ENCODE measurements around the gene AKR1D1.
"Not testable (repeated sequence)": the region's sequence is repeated elsewhere in the genome, so short reads cannot be mapped to it uniquely, and the experiment has no call there.

The AKR1D1 gene

GRCh38 chr7:138076196-138076595 is at the start of gene AKR1D1:
Gene AKR1D1 (plus strand): TSS chr7:138076459. CDS start chr7:138076519, 60 bp downstream.
- DNase-seq: no peak

GRCh38 chr7:138027100-138027499 is 49.2 kb upstream of the AKR1D1 start:
- DNase-seq: no peak

DNA sequence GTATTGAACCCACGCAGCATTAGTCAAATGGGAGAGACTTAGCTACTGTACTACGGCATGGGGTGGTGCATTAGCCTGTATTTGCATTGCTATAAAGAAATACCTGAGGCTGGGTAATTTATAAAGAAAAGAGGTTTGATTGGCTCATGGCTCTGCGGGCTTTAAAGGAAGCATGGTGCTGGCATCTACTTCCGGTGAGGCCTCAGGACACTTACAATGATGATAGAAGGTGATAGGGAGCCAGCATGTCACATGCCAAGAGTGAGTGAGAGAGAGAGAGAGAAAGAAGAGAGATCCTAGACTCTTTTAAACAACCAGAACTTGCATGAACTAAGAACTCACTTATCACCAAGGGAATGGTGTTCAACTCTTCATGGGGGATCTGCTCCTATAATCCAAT is 47.1 kb upstream of the AKR1D1 start:
- DNase-seq: no peak

DNA sequence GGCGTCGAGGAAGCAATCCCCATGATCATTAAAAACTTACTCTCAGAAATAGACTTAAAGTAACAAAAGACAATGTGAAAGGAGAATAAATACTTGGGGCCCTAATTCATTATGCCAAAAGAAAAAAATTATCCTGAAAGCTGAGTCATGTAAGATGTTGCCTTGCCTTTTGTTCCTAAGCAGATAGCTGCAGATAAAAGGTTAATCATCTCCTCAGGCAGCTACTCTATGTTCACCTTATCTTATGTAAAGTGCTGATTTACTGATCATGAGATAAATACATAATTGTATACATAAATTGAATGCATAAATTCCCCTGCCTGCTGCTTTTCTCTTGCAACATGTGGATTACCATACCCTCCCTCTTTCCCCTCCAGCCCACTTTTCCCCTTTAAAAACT is 46.3 kb upstream of the AKR1D1 start:
- no peak for DNase-seq

DNA sequence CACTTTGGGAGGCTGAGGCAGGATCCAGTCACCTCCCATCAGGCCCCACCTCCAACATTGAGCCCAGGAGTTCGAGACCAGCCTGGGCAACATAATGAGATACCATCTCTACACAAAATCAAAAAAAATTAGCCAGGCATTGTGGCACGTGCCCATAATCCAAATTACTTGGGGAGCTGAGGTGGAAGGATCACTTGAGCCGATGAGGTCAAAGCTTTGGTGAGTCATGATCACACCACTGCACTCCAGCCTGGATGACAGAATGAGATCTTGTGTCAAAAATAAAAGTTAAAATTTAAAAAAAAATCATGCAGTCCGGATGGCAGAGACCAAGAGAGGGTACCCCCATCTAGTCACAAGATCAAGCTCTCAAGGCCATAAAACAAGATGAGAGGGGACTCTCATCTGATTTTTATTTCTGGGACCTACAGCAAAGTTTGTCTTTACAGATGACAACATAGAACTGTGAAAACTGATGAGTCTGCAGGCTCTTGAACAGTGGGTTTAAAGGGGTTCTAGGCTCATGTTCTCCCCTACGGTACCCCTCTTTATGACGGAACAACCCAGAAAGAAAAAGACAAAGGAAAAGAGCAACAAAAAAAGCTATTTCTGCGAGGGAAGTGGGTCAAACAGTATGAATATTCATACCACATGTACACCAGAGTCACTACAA is 45.4 kb upstream of the AKR1D1 start:
- no peak for DNase-seq

GRCh38 chr7:138032186-138032585 is 44.1 kb upstream of the AKR1D1 start:
- DNase-seq: no peak

- DNase-seq: no peak
These were observed 43.5 kb upstream of the AKR1D1 start for GRCh38 chr7:138032770-138033169.

- DNase-seq: no peak
These were observed 43.0 kb upstream of the AKR1D1 start for GRCh38 chr7:138033241-138033640.

DNA sequence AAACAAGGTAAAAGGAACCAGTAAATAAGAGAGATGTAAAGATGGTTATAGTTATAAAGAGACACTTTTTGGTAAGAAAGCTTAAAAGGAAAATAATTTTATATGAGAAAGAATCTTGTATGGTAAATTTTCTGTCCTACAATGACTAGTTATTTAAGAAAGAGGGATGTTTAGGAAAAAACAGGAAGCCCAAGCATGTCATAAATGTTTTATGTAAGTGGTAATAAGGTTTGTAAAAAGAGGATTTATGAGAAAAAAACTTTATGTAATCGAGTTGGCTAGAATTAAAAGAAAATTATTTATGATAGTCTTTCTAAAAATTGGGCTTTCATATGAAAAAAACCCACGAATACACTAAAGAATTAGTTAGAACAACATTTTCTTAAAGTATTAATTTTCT is 40.1 kb upstream of the AKR1D1 start:
- DNase-seq: no peak

DNA sequence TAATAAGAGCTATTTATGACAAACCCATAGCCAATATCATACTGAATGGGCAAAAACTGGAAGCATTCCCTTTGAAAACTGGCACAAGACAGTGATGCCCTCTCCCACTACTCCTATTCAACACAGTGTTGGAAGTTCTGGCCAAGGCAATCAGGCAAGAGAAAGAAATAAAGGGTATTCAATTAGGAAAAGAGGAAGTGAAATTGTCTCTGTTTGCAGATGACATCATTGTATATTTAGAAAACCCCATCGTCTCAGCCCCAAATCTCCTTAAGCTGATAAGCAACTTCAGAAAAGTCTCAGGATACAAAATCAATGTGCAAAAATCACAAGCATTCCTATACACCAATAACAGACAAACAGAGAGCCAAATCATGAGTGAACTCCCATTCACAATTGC is 36.2 kb upstream of the AKR1D1 start:
- not testable (repeated sequence) for DNase-seq

GRCh38 chr7:138044897-138045296 is 31.4 kb upstream of the AKR1D1 start:
- no peak for DNase-seq

DNA sequence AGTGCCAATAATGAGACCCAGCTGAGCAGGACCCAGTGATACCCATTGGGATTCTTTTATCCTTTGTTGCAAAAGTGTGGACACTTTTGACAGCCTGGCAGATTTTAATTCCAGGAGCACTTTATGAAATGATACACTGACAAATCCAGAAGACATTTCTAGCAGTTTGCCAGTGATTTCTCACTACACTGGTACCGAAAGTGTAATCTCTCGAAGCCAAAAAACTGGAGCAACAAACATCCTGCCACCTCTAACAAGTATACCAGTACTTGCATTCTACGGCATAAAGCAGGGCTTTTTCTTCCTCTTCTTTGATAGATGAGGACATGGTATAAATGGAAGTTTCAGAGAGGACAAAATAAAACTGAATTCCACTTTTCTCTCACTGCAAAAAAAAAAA is 28.4 kb upstream of the AKR1D1 start:
- no peak for DNase-seq

DNA sequence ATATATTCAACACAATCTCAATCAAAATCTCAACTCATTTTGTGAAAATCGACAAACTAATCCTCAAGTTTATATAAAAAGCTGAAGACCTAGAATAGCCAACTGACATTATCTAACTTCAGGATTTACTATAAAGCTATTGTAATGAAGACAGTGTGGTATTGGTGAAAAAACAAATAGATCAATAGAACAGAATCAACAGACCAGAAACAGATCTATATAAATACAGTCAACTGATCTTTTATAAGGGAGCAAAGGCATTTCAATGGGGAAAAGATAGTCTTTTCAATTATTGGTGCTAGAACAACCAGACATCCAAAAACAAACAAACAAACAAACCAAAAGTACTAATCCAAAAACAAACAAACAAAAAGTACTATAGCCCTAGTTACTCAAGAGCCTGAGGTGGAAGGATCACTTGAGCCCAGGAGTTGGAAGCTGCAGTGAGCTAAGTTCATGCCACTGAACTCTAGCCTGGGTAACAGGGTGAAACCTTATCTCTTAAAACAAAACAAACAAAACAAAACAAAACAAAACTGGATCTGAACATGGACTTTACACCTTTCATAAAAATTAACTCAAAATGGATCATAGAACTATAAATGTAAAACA is 26.6 kb upstream of the AKR1D1 start:
- no peak for DNase-seq

DNA sequence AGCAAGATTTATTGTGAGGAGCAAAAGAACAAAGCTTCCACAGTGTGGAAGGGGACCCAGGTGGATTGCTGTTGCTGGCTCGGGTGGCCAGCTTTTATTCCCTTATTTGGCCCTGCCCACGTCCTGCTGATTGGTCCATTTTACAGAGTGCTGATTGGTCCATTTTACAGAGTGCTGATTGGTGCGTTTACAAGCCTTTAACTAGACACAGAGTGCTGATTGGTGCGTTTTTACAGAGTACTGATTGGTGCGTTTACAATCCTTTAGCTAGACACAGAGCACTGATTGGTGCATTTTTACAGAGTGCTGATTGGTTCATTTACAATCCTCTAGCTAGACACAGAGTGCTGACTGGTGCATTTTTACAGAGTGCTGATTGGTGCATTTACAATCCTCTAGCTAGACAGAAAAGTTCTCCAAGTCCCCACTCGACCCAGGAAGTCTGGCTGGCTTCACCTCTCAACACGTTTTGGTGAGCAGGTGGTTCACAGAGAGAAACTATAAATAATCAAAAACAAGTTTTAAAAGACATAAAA is 24.5 kb upstream of the AKR1D1 start:
- DNase-seq: not testable (repeated sequence)

GRCh38 chr7:138052696-138053095 is 23.6 kb upstream of the AKR1D1 start:
- DNase-seq: no peak

- not testable (repeated sequence) for DNase-seq
These were observed 20.6 kb upstream of the AKR1D1 start for GRCh38 chr7:138055698-138056097.

DNA sequence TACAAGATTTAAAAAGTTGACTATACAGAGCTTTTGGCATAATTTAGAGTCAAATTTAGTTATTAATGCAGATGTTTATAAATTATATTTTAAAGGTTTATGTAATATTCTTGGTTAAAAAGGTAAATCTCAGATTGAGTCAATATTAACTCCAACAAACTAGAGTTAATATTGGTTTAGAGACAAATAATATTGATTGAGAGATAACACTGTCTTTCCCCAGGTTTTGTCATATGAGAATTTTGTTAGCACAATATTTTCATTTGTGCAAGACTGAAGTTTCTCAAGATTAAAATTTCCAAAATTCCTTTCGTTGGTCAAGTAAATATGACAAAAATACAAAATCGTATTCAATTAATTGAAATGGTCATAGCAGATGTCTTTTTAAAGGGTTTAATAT is 12.9 kb upstream of the AKR1D1 start:
- no peak for DNase-seq

GRCh38 chr7:138064856-138065357 is 11.4 kb upstream of the AKR1D1 start:
- DNase-seq: no peak

DNA sequence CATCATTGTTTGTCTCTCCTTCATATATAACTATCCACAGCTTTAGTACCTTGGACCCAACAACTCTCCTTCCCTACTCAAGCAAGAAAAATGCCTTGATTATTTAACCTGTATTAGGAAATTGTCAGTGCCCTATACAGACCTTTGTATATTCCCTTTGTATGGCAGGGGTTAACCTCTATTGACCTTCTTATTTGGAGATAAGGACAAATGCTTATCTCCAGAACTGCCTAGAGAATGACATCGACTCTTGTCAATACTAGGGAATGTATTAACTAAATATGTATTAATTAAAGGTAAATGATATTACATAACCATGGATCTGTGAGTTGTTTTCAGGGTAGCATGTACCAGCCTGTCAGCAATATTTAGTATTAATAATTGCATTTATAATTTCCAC is 10.4 kb upstream of the AKR1D1 start:
- DNase-seq: no peak

DNA sequence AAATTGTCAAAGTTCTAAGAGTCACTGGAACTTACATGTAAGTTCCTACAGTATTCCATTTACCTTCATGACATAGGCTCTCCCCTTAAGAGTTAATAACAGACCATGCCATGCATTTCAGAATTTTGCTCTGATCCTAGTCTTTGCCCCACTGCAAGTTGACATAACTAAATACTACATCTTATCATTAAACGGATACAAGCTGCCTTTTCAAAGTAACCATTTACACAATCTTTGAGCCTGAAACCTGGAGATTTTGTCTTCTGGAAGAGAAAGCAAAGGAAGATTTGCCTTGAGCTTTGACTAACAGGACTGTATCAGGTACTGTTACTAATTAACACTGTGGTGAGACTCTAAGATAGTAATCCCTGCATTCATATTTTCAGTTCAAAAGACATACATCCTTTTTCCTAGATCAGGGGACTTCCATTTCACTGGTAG is 9.3 kb upstream of the AKR1D1 start:
- no peak for DNase-seq

GRCh38 chr7:138067774-138068173 is 8.5 kb upstream of the AKR1D1 start:
- DNase-seq: no peak

DNA sequence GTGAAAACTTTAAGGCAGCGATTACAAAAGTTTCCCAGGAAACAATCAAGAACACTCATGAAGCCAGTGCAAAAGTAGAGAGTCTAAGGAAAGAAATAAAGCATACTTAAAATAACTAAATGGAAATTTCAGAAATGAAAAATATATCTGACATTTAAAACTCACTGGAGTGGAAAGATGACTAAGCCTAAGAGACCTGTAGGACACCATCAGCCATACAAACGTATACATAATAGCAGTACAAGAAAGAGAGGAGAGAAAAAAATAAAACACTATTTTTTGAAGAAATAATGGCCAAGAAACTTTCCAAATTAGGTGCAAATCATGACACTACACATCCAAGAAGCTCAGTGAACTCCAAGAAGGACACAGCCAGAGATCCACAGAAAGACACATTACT is 5.4 kb upstream of the AKR1D1 start:
- DNase-seq: no peak

DNA sequence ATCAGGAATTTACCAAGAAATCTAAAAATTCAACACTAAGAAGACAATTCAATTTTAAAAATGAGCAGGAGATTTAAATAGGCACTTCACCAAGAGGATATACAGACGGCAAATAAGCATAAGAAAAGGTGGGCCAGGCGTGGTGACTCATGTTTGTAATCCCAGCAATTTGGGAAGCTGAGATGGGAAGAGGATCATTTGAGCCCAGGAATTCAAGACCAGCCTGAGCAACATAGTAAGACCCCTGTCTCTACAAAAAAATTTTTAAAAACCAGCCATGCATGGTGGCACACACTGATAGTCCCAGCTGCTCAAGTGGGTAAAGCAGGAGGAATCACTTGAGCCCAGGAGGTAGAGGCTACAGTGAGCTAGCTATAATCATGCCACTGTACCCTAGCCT is 3.5 kb upstream of the AKR1D1 start:
- DNase-seq: no peak

- no peak for DNase-seq
These were observed 2.1 kb upstream of the AKR1D1 start for GRCh38 chr7:138074121-138074520.
